SH-SY5Y (cell line): Measurements from ENCODE around the gene MMP23B.

Experiments used
- GATA2 ChIP-seq: IDR thresholded peaks from 2 replicates; pipeline ENCODE4 v1.6.1; 2011; ENCODE audit warnings: mild to moderate bottlenecking, low read depth, low read length
- GATA3 ChIP-seq: IDR thresholded peaks from 2 replicates; pipeline ENCODE4 v1.6.1; 2011; ENCODE audit warnings: low read depth, mild to moderate bottlenecking, low read length, moderate library complexity

MMP23B gene

DNA sequence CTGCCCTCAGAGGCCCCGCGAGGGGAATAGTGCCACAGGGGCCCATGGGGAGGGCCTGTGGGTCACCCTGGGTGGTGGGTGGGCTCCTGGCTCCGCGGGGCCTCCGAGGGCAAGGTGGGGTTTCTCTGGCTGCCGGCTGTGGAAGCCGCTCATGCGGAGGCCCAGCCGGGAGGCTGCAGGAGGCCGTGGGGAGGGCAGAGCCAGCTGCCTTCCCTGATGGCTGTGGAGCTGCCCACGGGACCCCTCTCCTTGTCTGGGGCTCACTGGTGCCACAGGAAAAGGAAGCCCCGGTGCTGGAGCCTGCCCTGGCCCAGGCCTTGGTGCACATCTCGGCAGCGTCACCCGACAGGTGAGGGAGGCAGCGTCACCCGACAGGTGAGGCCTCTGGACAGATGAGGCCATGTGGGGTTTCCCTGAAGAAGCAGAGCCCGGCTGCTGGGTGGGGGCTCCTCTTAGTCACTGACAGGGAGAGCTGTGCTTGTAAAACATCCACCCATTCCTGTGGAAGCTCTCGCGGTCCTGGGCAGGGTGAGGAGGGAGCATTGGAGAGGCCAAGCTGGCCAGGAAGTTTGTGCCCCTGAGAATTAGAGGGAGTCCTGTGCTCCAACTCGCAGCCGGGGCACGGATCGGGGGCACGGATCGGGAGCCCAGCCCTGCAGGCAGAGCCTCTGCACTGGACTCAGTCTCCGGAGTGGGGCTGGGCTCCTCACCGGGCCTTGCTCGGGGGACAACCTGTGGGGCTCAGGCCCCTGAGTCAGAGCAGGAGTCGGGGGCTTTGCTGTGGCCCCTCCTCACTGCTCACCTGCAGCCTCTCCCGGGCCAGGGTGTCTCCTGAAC lies 10.6 kb upstream of the MMP23B start:
- TF ChIP-seq GATA3 (no peak), GATA2 (no peak)

DNA sequence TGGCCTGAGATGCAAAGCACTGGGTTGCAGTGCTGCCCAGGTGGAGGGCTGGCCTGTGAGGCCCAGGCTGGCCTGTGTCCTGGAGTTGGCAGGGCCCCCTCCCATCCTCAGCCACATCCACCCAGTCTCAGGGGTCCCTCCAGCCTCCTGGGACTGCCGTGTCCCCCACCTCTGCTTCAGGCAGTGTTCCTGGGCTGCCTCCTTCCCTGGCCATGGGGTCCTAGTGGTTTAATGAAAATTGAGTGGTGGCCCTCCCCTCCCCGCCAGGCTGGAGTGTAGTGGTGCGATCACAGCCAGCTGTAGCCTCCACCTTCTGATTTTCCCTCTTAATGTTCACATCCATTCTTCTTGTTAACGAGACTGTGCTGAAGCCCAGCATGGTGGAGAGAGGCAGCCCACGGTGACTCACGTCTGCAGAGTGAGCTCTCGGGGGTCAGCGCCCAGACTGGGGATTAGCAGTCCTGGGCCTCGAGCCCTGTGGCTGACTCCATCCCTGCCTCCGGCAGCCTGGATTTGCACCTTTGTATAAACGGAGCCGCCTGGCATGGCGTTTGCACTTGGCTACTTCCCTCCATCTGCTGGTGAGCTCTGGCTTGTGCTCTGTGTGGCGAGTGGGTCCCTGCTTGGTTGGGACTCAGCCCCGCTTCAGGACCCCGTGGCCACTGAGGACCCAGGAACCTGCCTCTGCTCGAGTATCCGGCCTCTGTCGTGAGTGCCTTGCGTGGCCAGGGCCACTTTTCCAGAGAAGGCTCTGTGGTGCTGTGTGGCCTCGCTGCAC lies 9.8 kb upstream of the MMP23B start:
- TF ChIP-seq GATA3 (no peak), GATA2 (no peak)

DNA sequence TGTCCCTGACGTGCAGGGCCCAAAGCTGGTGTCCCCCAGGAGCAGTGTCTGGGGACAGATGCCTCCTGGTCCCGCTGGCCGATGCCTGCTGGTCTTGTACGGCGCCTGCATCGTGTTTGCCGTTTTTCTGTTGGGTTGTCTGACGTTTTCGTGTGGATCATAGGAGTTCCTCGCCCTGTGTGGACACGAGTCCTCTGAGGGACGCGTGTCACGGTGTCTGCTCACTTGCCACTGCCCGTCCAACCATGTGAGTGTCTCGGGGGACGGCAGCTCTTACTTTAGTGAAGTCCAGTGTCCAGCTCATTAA lies 9.2 kb upstream of the MMP23B start:
- TF ChIP-seq GATA3 = no peak
- TF ChIP-seq GATA2 = no peak

DNA sequence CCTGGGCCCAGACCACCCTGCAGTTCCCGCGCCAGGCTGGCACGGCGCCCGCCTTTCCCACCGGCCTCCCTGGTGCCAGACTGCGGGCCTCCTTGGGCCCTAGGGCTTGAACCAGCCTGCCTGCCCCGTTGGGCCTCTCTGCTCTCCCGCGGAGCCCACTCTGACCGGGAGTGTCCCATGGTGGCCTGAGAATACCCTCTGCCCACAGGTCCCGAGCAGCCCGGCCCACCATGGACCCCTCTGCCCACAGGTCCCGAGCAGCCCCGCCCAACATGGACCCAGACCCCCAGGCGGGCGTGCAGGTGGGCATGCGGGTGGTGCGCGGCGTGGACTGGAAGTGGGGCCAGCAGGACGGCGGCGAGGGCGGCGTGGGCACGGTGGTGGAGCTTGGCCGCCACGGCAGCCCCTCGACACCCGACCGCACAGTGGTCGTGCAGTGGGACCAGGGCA lies 8.8 kb upstream of the MMP23B start:
- TF ChIP-seq GATA2 (no peak), GATA3 (no peak)

DNA sequence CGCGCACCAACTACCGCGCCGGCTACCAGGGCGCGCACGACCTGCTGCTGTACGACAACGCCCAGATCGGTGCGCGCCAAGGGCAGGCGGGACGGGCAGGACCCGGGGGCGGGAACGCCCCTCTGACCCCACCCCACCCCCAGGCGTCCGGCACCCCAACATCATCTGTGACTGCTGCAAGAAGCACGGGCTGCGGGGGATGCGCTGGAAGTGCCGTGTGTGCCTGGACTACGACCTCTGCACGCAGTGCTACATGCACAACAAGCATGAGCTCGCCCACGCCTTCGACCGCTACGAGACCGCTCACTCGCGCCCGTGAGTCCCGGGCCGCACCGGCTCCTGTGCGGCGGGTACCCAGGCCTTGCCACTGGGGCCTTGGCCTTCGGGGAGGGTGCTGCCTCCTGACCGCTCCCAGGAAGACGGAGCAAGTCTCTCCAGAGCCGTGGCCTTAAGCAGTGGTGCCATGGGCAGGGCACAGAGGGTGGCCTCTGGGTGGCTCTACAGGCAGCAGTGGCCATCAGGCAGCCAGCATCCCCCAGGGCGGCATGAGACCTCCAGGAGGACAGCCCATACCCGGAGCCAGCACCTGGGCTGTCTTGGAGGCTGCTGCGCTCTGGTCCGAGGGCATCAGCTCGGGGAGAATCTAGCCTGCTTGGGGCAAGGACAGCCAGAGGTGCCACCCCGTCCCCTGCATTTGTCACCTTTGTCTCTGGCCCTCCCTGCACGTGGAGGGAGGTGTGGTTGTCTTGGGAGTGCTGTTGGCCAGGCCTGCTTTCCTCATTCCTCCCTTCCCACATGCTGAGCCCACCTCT lies 8.1 kb upstream of the MMP23B start:
- TF ChIP-seq GATA3 = no peak
- no peak for TF ChIP-seq GATA2

DNA sequence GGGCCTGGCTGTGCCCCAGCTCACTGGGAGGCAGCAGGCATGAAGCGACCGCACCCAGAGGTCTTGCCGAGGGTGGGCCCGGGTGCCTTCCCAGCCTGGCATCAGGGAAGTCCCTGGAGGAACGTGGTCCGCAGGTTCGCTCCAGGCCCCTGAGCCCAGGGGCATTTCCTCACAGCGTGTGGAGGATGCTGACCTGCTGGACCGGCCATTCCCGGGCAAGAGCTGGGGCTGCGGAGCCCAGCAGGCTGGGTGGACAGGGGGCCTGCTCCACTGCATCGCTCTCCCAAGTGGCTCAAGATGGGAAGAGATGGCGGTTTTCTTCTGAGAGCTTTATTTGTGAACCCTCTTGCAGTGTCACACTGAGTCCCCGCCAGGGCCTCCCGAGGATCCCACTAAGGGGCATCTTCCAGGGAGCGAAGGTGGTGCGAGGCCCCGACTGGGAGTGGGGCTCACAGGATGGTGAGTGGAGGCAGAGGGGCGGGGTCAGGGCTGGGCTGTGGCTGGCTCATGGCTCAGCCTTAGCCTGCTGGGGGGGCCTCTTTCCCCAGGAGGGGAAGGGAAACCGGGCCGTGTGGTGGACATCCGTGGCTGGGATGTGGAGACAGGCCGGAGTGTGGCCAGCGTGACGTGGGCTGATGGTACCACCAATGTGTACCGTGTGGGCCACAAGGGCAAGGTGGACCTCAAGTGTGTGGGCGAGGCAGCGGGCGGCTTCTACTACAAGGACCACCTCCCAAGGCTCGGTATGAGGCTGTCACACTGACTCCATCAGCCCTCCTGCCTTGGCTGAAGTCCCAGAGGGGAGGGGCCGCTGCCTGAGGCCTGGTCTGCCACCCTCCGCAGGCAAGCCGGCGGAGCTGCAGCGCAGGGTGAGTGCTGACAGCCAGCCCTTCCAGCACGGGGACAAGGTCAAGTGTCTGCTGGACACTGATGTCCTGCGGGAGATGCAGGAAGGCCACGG lies 7.2 kb upstream of the MMP23B start:
- TF ChIP-seq GATA3 (no peak), GATA2 (no peak)

DNA sequence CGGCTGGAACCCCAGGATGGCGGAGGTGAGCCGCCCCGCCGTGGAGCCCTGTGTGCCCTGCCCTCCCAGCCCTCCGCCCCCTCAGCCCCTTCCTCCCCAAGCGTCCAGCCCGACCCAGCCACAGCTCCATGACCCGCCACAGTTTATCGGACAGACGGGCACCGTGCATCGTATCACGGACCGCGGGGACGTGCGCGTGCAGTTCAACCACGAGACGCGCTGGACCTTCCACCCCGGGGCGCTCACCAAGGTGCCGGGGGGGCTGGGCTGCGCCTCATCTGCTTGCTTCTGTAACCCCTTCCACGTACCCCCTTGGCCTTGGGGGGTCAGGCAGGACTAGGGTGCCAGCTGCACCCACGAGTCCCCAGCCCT lies 6.6 kb upstream of the MMP23B start:
- TF ChIP-seq GATA3 = no peak
- no peak for TF ChIP-seq GATA2

DNA sequence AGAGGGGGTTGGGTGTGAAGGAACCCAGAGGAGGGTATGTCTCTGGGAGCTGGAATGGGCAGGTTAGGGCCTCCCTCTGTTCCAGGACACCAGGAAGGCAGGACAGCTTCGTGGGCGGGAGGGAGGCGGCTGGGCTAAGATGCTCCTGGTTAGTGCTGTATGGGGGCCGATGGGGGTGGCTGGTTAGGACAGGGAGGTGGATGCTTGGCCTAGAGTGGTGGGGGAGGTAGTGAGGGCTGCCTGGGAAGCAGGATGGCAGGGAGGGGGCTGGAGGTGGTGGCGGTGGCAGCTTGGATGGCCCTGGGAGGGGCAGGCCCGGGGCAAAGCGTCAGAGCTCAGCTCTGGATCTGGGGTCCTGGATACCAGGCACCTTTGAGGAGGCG lies 6.2 kb upstream of the MMP23B start:
- TF ChIP-seq GATA3 (no peak), GATA2 (no peak)

DNA sequence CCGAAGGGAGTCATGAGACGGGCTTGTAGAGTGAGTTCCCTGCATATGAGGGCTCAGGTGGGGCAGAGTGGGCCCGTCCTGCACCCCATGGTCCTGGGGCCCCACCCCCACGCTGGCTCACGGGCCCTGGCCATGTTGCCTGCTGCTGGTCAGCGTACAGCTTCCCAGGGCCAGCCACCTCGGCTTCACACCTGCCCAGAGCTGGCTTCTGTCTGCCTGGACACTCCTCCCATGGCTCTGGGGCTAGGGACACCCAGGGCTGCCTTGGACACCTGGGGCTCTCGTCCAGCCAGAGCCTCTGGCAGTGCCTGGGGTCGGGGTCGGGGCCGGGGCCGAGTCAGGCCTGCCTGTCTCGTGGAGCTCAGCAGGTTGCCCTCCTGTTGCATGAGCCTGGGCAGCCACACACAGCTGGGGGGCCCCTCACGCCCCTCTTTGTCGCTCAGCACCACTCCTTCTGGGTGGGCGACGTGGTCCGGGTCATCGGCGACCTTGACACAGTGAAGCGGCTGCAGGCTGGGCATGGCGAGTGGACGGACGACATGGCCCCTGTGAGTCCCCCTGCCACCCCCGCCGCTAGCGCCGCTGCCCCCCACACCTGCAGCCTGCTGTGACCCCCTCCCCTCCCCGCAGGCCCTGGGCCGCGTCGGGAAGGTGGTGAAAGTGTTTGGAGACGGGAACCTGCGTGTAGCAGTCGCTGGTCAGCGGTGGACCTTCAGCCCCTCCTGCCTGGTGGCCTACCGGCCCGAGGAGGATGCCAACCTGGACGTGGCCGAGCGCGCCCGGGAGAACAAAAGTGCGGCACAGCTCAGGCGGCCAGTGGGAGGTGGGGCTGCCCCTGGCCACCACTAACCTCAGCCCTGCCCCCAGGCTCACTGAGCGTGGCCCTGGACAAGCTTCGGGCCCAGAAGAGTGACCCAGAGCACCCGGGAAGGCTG lies 5.5 kb upstream of the MMP23B start:
- TF ChIP-seq GATA3 (no peak), GATA2 (no peak)

DNA sequence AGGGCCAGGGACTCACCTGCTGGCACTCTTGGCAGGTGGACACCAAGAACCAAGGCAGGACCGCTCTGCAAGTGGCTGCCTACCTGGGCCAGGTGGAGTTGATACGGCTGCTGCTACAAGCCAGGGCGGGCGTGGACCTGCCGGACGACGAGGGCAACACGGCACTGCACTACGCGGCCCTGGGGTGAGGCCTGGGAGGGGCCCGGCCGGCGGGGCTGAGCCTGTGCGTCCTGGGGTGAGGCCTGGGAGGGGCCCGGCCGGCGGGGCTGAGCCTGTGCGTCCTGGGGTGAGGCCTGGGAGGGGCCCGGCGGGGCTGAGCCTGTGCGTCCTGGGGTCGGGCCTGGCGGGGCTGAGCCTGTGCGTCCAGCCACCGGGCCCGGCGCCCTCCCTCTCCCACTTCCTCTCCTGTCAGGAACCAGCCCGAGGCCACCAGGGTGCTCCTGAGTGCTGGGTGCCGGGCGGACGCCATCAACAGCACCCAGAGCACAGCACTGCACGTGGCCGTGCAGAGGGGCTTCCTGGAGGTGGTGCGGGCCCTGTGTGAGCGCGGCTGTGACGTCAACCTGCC lies 4.6 kb upstream of the MMP23B start:
- TF ChIP-seq GATA2 (no peak), GATA3 (no peak)

DNA sequence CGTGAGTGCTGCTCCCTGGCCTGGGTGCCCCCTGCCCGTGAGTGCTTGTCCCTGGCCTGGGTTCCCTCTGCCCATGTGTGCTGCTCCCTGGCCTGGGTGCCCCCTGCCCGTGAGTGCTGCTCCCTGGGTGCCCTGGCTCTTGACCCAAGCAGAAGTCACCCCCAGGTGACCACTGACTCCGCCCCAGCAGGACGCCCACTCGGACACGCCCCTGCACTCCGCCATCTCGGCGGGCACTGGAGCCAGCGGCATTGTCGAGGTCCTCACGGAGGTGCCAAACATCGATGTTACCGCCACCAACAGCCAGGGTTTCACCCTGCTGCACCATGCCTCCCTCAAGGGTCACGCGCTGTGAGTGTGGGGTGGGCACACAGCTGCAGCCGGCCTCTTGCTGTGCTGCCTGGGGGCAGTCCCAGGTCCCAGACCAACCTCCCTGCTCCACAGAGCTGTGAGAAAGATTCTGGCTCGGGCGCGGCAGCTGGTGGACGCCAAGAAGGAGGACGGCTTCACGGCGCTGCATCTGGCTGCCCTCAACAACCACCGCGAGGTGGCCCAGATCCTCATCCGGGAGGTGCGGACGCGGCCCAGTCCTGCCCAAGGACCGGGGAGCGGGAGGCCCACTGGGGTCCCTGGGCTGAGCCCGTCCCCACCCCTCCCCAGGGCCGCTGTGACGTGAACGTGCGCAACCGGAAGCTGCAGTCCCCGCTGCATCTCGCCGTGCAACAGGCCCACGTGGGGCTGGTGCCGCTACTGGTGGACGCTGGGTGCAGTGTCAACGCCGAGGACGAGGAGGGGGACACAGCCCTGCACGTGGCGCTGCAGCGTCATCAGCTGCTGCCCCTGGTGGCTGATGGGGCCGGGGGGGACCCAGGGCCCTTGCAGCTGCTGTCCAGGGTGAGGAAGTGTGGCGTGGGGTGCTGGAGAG lies 3.9 kb upstream of the MMP23B start:
- TF ChIP-seq GATA2 (no peak), GATA3 (no peak)
